Naive thymus-derived CD4-positive, alpha-beta T cell (primary cell): ENCODE results near the gene UTP4. TPM values are rescaled to one million over a fixed set of nuclear protein-coding genes. Genes with fewer than 3 reads are reported as not detected.

Experiments used
- ATAC-seq: fragments of 150-1000 bp; cut with Tn5 transposase; 2 replicates; pipeline ENCODE4 v1.10.0; 2021; ENCODE audit warnings: mild to moderate bottlenecking, moderate library complexity
- CTCF ChIA-PET: fragments of 350-600 bp; sonication (Branson Sonifier 250); formaldehyde crosslinking; loops from one replicate; lab custom pipeline; 2021; ENCODE audit warnings: antibody characterized with exemption; lab: Charles Lee
- POLR2A ChIA-PET: fragments of 350-600 bp; sonication (Branson Sonifier 250); formaldehyde crosslinking; loops from one replicate; lab custom pipeline; 2021; ENCODE audit warnings: antibody characterized with exemption, inconsistent platforms; lab: Charles Lee
- DNase-seq, 9 donors: peaks; one replicate each; pipeline versions ENCODE4 v3.0.0 to v3.0.0-alpha.2; 2020 to 2022; ENCODE audit warnings: mixed read lengths in 1 of 9
- H3K27ac ChIP-seq: one replicate; pipeline ENCODE4 v1.7.0; 2013; ENCODE audit warnings: mild to moderate bottlenecking, low read depth, low read length, moderate library complexity
- H3K27me3 ChIP-seq, 2 donors: one replicate each; pipeline ENCODE4 v1.7.0; 2013; ENCODE audit warnings: low read length in 2 of 2, mild to moderate bottlenecking in 2 of 2, moderate library complexity in 2 of 2; ENCODE audit not compliant: control insufficient read depth in 2 of 2, insufficient read depth in 2 of 2
- H3K36me3 ChIP-seq, 3 experiments: 1 replicate in 2 of 3; 2 replicates in 1 of 3; pipeline ENCODE4 v1.7.0; 2013; ENCODE audit warnings: low read length in 3 of 3, mild to moderate bottlenecking in 3 of 3, moderate library complexity in 1 of 3; ENCODE audit not compliant: insufficient read depth in 3 of 3, control insufficient read depth in 2 of 3
- H3K4me1 ChIP-seq, 2 donors: one replicate each; pipeline ENCODE4 v1.7.0; 2013; ENCODE audit warnings: low read length in 2 of 2, mild to moderate bottlenecking in 2 of 2, moderate library complexity in 1 of 2; ENCODE audit not compliant: control insufficient read depth in 2 of 2, insufficient read depth in 2 of 2
- H3K4me3 ChIP-seq: 2 replicates; pipeline ENCODE4 v1.7.0; 2013; ENCODE audit warnings: mild to moderate bottlenecking, low read length
- H3K9me3 ChIP-seq, 3 experiments: 1 replicate in 2 of 3; 2 replicates in 1 of 3; pipeline ENCODE4 v1.7.0; 2013; ENCODE audit warnings: low read length in 3 of 3; ENCODE audit not compliant: control insufficient read depth in 2 of 3
- H3K27ac Mint-ChIP-seq, 9 donors: one replicate each; pipeline ENCODE4 v1.8.0; 2020 to 2022; ENCODE audit warnings: mixed read lengths in 9 of 9, mild to moderate bottlenecking in 8 of 9, moderate library complexity in 5 of 9, inconsistent platforms in 2 of 9
- H3K27me3 Mint-ChIP-seq, 5 donors: one replicate each; pipeline ENCODE4 v1.8.0; 2021 to 2022; ENCODE audit warnings: mixed read lengths in 5 of 5, mild to moderate bottlenecking in 1 of 5
- H3K36me3 Mint-ChIP-seq, 5 donors: one replicate each; pipeline ENCODE4 v1.8.0; 2020 to 2022; ENCODE audit warnings: mixed read lengths in 5 of 5, mild to moderate bottlenecking in 3 of 5, inconsistent platforms in 1 of 5
- H3K4me1 Mint-ChIP-seq, 7 donors: one replicate each; pipeline ENCODE4 v1.8.0; 2020 to 2022; ENCODE audit warnings: mixed read lengths in 7 of 7, mild to moderate bottlenecking in 3 of 7, inconsistent platforms in 1 of 7
- H3K4me3 Mint-ChIP-seq, 10 donors: one replicate each; pipeline ENCODE4 v1.8.0; 2020 to 2022; ENCODE audit warnings: mild to moderate bottlenecking in 10 of 10, mixed read lengths in 10 of 10, moderate library complexity in 6 of 10, inconsistent platforms in 2 of 10
- H3K9me3 Mint-ChIP-seq, 11 donors: one replicate each; pipeline ENCODE4 v1.8.0; 2020 to 2022; ENCODE audit warnings: mixed read lengths in 11 of 11, mild to moderate bottlenecking in 4 of 11, inconsistent platforms in 1 of 11, moderate library complexity in 1 of 11
- intact Hi-C, 2 donors: fragments of 100-400 bp; cut with micrococcal nuclease; formaldehyde crosslinking; loops; one replicate each; pipeline ENCODE4 v1.15.1; 2023
- polyA plus RNA-seq, 2 donors: library from polyadenylated mRNA; unstranded; fragments of 300-500 nt; fragmentation: Illumina TruSeq; gene quantifications; one replicate each; pipeline ENCODE4 v1.2.3, GENCODE V29; 2021
- total RNA-seq, 6 experiments: library from RNA in 5 of 6; stranded (reverse) in 5 of 6; gene quantifications; 1 replicate in 5 of 6; 2 replicates in 1 of 6; pipeline ENCODE4 v1.2.3 and lab custom pipeline; 2021 to 2026

UTP4 gene
- total and polyA plus RNA-seq, 7 experiments from 2014 or later: 31.9 to 82.0 (median 42.9) TPM

DNA sequence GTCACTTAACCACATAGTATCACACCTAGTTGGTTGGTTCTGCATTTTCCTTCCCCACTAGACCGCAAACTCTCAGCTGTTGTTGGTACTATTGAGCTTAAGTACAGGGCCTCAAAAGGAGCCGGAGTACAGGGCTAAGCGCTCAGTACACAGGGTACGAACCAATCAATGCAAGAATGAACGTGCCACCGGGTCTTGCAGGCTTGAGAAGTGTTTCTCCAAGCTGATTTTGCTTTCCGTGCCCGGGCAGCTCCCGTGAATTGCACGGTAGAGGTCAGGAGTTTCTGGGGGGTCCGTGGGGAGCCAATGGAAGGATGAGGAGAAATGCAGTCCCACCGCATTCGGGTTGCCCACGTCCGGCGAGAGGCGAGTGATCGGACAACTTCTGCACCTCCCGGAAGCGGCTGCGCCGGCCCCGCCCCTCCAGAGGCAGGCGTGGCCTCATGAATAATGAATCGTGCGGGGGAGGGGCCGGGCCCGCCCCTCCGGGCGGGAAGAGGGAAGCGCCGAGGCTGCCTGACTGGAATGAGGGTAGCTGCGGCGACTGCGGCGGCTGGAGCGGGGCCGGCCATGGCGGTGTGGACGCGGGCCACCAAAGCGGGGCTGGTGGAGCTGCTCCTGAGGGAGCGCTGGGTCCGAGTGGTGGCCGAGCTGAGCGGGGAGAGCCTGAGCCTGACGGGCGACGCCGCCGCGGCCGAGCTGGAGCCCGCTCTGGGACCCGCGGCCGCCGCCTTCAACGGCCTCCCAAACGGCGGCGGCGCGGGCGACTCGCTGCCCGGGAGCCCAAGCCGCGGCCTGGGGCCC, 54.4 kb downstream of the UTP4 start, which contains the start of gene SNTB2:
Gene SNTB2, plus strand, starts transcription at position 523 of the 804 bp plus-strand sequence. Its CDS starts 3 bp downstream, at position 526.
- Histone ChIP-seq H3K27ac (peak within 1 kb of the TSS; percentile 77), H3K36me3 (peaks cover 0 to 4% (median 0%) of the 10 kb centered on the region in 3 experiments), H3K9me3 (no peaks in the 10 kb centered on the region), H3K27me3 (no peaks in the 10 kb centered on the region), H3K4me3 (peak within 1 kb of the TSS; percentile 83), H3K4me1 (peaks cover 13 to 32% of the 10 kb centered on the region in 2 donors)
- Mint-ChIP-seq H3K4me1 (peaks cover 23 to 46% (median 39%) of the 10 kb centered on the region in 7 donors), H3K4me3 (peak within 1 kb of the TSS; percentile 88 to 100 (median 99)), H3K9me3 (peaks cover 0 to 1% (median 0%) of the 10 kb centered on the region in 11 donors), H3K27ac (peak within 1 kb of the TSS; percentile 89 to 99 (median 96)), H3K36me3 (peaks cover 0 to 12% (median 4%) of the 10 kb centered on the region in 5 donors), H3K27me3 (no peaks in the 10 kb centered on the region)
- CTCF ChIA-PET: interaction anchor here (1.0 kb wide), 1 partner anchor 62 kb away, joined by 4 read pairs; no protein-coding TSS in a partner anchor
- POLR2A ChIA-PET: interaction anchor here (0.6 to 1.6 kb wide), 7 partner anchors 17 to 143 kb away, joined by 3 to 8 read pairs (median 3); partner anchors contain the start of genes CHTF8, PDF and UTP4
- peak; percentile 68 to 89 (median 78) for DNase-seq
- ATAC-seq: peak; percentile 90
- intact Hi-C loops: loop anchor here (1.0 to 5.0 kb wide), 10 partner anchors 21 to 648 kb away; partner anchors contain the start of genes CHTF8 (in 2 of the 2), UTP4 (in 2 of the 2), VPS4A (in 2 of the 2) and COG8 (in 1 of the 2)

DNA sequence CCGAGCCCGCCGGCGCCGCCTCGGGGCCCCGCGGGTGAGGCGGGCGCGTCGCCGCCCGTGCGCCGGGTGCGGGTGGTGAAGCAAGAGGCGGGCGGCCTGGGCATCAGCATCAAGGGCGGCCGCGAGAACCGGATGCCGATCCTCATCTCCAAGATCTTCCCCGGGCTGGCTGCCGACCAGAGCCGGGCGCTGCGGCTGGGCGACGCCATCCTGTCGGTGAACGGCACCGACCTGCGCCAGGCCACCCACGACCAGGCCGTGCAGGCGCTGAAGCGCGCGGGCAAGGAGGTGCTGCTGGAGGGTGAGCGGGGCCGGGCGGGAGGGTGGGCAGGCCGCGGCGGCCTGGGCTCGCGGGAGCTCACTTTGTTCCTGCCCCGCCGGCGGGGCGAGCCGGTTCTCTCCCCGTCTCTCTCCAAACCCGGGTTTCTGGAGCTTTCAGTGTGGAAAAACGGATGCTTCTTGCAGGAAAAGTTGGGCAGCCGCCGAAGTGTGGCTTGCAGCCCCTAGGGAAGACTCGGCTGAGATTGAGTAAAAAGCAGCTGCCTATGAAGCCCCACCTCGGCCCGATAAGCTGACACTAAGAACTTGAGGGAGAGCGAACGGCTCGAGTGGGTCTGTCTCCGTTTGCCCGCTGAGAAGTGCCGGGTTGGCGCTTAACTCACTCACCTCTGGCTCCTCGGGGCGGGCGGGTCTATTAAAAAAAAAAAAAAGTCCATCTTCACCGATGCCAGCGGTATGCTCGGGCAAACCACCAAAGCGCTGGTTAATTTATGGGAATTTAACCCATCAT, 55.2 kb downstream of the UTP4 start:
- peak overlapping the region; percentile 56 for H3K4me3 ChIP-seq
- peaks cover 0 to 4% (median 0%) of the 10 kb centered on the region in 3 experiments for H3K36me3 ChIP-seq
- peak overlapping the region; percentile 77 for H3K27ac ChIP-seq
- Mint-ChIP-seq H3K9me3 (peaks cover 0 to 1% (median 0%) of the 10 kb centered on the region in 11 donors), H3K27me3 (no peaks in the 10 kb centered on the region), H3K4me1 (peaks cover 23 to 54% (median 39%) of the 10 kb centered on the region in 7 donors), H3K36me3 (peaks cover 0 to 12% (median 4%) of the 10 kb centered on the region in 5 donors), H3K27ac (peak overlapping the region; percentile 44 to 92 (median 80)), H3K4me3 (peak overlapping the region; percentile 85 to 98 (median 90))
- ATAC-seq (peak; percentile 35), DNase-seq (peak; percentile 18 to 60 (median 35))
- H3K4me1 ChIP-seq: peaks cover 13 to 32% of the 10 kb centered on the region in 2 donors
- H3K27me3 ChIP-seq: no peaks in the 10 kb centered on the region
- H3K9me3 ChIP-seq: no peaks in the 10 kb centered on the region
- intact Hi-C loops: loop anchor here (1.0 to 5.0 kb wide), 12 partner anchors 21 to 649 kb away; partner anchors contain the start of genes CHTF8 (in 2 of the 2), UTP4 (in 2 of the 2), COG8 (in 1 of the 2) and NIP7 (in 1 of the 2)
- ChIA-PET CTCF (interaction anchor here (0.6 to 1.4 kb wide), 4 partner anchors 21 to 201 kb away, joined by 3 to 8 read pairs (median 3); no protein-coding TSS in a partner anchor), POLR2A (interaction anchor here (0.7 to 1.6 kb wide), 8 partner anchors 10 to 237 kb away, joined by 3 to 6 read pairs (median 3); partner anchors contain the start of gene CYB5B)

DNA sequence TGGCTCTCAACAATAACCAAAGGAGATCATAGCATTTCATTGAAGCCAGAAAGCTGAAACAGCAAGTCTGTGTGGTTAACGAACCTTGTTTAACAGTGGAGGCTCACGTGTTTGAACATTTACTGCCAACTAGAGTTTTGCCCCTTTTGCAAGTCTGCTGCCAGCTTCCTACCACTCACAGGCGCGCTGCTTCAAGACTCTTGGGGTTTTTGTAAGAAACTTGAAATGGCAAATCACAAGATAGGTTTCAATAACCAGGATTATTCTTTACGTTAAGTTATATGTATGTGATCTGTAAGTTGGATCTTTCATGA, 55.7 kb downstream of the UTP4 start:
- H3K27me3 Mint-ChIP-seq: no peaks in the 10 kb centered on the region
- H3K4me3 Mint-ChIP-seq: peak overlapping the region; percentile 85 to 98 (median 90)
- H3K4me1 Mint-ChIP-seq: peaks cover 23 to 58% (median 39%) of the 10 kb centered on the region in 7 donors
- ChIA-PET POLR2A (interaction anchor here (0.7 to 1.3 kb wide), 5 partner anchors 10 to 151 kb away, joined by 3 to 4 read pairs (median 3); no protein-coding TSS in a partner anchor), CTCF (interaction anchor here (0.6 to 1.4 kb wide), 4 partner anchors 22 to 200 kb away, joined by 3 to 8 read pairs (median 3); no protein-coding TSS in a partner anchor)
- Histone ChIP-seq H3K9me3 (no peaks in the 10 kb centered on the region), H3K36me3 (peaks cover 0 to 4% (median 0%) of the 10 kb centered on the region in 3 experiments), H3K27ac (peak overlapping the region; percentile 77), H3K4me3 (peak overlapping the region; percentile 56), H3K27me3 (no peaks in the 10 kb centered on the region), H3K4me1 (peaks cover 13 to 32% of the 10 kb centered on the region in 2 donors)
- intact Hi-C loops: loop anchor here (1.0 to 5.0 kb wide), 7 partner anchors 22 to 574 kb away; partner anchors contain the start of gene WWP2 (in 1 of the 2)
- DNase-seq (peak in 6 of 9 donors; percentile 48 to 69 (median 64)), ATAC-seq (peak; percentile 44)
- H3K27ac Mint-ChIP-seq: peak overlapping the region; percentile 44 to 92 (median 80)
- H3K36me3 Mint-ChIP-seq: peaks cover 0 to 12% (median 4%) of the 10 kb centered on the region in 5 donors
- peaks cover 0 to 1% (median 0%) of the 10 kb centered on the region in 11 donors for H3K9me3 Mint-ChIP-seq

DNA sequence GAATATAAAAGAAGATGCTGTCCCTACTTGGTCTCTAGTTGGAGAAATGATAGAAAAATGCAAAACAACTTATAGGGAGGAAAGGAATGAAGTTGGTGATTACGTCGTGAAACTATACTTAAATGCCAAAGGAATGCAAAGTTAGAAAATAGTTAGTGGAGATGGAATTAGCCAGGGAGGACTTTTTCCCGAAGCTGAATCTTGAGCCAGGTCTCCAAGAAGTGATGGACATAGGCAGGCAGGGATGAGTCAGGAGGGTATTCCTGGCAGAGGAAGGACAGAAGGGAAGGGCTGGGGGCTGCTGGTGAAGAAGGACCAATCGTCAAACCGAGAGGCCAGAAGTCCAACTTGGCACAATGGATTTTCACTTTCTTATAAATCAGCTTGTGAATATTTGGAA, 56.3 kb downstream of the UTP4 start:
- peaks cover 0 to 1% (median 0%) of the 10 kb centered on the region in 11 donors for H3K9me3 Mint-ChIP-seq
- Histone ChIP-seq H3K27me3 (no peaks in the 10 kb centered on the region), H3K4me1 (peaks cover 13 to 32% of the 10 kb centered on the region in 2 donors), H3K4me3 (peak overlapping the region; percentile 56), H3K9me3 (no peaks in the 10 kb centered on the region), H3K27ac (no peak overlapping the region), H3K36me3 (peaks cover 0 to 4% (median 0%) of the 10 kb centered on the region in 3 experiments)
- peak overlapping the region; percentile 44 to 92 (median 79) for H3K27ac Mint-ChIP-seq
- peaks cover 23 to 58% (median 42%) of the 10 kb centered on the region in 7 donors for H3K4me1 Mint-ChIP-seq
- H3K36me3 Mint-ChIP-seq: peaks cover 0 to 12% (median 4%) of the 10 kb centered on the region in 5 donors
- H3K4me3 Mint-ChIP-seq: peak overlapping the region; percentile 85 to 98 (median 90)
- H3K27me3 Mint-ChIP-seq: no peaks in the 10 kb centered on the region
- CTCF ChIA-PET: interaction anchor here (1.0 to 1.4 kb wide), 2 partner anchors 39 to 98 kb away, joined by 3 to 8 read pairs; no protein-coding TSS in a partner anchor
- intact Hi-C loops: loop anchor here (1.0 to 5.0 kb wide), 7 partner anchors 22 to 574 kb away; partner anchors contain the start of gene WWP2 (in 1 of the 2)
- no peak for ATAC-seq
- no peak for DNase-seq
- POLR2A ChIA-PET: interaction anchor here (0.6 to 1.3 kb wide), 5 partner anchors 11 to 150 kb away, joined by 3 to 6 read pairs (median 3); no protein-coding TSS in a partner anchor

DNA sequence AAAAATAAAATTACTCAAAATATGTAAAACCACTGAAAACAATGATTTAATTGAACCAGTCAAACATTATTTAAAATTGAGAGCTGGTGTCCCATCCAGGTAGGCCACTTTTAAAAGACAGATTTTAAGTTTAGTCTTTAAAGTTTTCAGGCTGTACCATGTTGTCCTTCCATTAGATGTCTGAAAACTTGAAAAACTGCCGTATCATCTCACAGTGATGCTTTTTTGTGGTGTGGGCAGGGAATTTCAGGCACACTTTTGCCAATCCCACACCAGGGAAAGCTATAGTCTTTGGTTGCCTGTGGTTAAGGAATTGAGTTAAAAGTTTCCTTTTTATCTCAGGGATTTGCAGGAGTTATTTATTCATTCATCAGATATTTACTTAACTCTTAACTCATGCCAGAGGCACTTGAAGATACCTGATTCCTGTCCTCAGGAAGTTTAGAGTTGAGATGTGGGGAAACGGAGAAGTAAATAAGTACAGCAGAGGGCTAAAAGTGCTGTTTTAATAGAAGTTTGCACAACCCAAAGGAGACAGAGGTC, 57.7 kb downstream of the UTP4 start:
- Histone ChIP-seq H3K4me3 (no peak overlapping the region), H3K27ac (no peak overlapping the region), H3K27me3 (no peaks in the 10 kb centered on the region), H3K36me3 (peaks cover 0 to 4% (median 0%) of the 10 kb centered on the region in 3 experiments), H3K4me1 (peaks cover 13 to 32% of the 10 kb centered on the region in 2 donors), H3K9me3 (no peaks in the 10 kb centered on the region)
- POLR2A ChIA-PET: interaction anchor here (0.6 to 1.2 kb wide), 2 partner anchors 25 to 114 kb away, joined by 3 read pairs; no protein-coding TSS in a partner anchor
- ATAC-seq (no peak), DNase-seq (no peak)
- Mint-ChIP-seq H3K36me3 (peaks cover 0 to 10% (median 4%) of the 10 kb centered on the region in 5 donors), H3K27ac (peak overlapping the region in 1 of 9 donors; percentile 27), H3K4me3 (peak overlapping the region in 4 of 10 donors; percentile 2 to 41 (median 30)), H3K27me3 (no peaks in the 10 kb centered on the region), H3K9me3 (peaks cover 0 to 1% (median 0%) of the 10 kb centered on the region in 11 donors), H3K4me1 (peaks cover 23 to 53% (median 42%) of the 10 kb centered on the region in 7 donors)
- CTCF ChIA-PET: no interaction called here
- intact Hi-C loops: no loop called here
